ENCODE measurements around the gene VWF.

Gene VWF

GRCh38 chr12:6056406-6057240, 67.8 kb downstream of the VWF start:
- DNase-seq, result no peak

- no peak for DNase-seq
These were observed 70.9 kb downstream of the VWF start for GRCh38 chr12:6053541-6053940.

DNA sequence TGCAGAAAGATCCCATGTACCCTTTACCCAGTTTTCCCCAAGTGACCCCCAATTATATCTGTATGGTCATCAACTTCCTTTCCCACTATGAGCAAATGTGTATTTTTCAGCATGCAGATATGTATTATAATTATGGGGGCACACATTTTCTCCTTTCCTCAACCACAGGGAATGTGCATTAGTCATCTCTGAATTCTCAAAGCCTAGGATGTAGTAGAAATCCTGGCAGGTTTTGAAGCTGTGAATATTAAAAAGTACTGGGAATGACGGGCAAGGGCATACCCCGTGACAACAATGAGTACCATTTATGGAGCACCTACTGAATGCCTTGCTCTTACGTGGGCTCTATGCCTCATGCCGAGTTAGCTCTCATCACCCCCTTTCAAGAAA, 71.5 kb downstream of the VWF start:
- no peak for DNase-seq

DNA sequence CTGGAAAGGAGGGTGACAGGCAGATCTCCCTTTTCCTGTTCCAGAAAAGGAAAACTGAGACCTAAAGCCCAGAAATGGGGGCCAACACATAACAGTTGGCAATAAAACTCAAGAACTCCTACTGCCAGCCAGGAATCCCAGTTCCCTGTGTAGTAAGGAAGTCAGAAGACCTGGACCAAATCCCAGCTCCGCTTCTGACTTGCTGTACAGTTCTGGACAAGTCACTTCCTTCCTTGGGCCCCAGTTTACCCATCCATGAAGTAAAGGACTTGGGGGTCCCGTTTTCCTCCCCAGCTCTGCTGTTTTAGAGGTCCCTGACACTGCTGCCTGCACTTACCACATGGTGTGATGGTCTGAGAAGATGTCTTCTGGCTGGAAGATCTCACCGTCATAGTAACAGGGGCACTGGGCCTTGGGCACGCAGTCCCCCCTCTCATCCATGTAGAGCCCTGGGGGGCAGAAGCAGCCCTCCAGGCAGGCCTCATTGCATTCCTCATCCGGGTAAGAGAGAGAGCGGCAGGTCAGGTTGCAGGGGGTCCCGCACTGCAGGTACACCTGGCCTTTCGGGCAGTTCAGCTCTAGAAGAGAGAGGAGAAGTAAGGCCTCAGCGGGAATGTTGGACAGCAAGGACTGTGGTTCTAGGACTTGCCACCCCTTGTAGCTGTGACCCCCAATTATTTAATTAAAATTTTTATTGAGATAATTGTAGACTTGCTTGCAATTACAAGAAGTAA, 72.1 kb downstream of the VWF start:
- no peak for DNase-seq

GRCh38 chr12:6049992-6050391, 74.5 kb downstream of the VWF start:
- no peak for DNase-seq

DNA sequence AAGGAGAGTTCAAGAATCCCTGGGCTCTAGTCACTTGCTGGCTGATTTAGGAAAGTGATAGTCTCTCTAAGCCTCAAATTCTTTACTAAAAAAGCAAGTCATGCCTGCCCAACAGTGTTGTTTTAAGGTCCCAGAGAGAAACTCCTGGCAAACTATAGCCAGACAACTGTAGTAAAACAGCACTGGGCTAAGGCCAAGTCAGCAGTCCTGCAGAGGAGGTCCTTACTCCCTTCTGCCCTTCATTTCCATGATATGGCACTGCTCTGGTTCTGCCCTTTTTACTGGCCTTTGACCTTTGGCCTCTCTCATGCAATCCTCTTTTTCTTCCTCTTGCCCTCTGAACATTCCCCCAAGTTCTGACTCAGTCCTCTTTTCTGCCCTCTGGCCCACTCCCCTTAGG, 74.9 kb downstream of the VWF start:
- no peak for DNase-seq

GRCh38 chr12:6047249-6048237, 76.9 kb downstream of the VWF start:
- no peak for DNase-seq

DNA sequence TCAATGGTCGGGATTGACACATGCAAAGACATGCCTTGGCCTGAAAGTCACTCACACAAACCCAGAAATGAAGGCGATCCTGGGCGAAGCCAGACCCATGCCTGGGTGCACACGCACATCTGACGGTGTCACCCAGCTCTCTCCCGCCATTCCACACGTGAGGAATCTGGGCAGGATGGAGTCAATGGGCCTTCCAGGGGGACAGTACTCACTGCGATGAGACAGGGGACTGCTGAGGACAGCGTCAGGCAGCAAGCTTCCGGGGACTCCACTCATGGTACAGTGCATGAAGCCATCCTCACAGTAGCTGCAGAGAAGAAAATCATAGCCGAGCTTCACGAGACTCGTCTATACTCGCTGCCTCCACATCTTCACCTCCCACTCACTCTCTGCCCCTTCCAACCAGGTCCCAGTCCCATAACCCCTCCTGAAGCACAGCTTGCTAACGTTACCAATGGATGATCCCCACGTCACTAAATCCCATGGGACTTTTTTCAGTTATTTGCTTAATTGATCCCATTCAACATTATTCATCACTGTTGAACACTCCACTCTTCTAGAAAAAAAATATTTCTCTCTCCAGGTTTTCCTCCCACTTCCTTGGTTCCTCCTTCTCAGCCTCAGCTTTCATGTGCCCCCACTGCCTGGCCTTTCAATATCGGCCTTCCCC, 77.8 kb downstream of the VWF start:
- no peak for DNase-seq

GRCh38 chr12:6045438-6045837, 79.0 kb downstream of the VWF start:
- no peak for DNase-seq

- no peak for DNase-seq
These were observed 80.4 kb downstream of the VWF start for GRCh38 chr12:6044082-6044481.

DNA sequence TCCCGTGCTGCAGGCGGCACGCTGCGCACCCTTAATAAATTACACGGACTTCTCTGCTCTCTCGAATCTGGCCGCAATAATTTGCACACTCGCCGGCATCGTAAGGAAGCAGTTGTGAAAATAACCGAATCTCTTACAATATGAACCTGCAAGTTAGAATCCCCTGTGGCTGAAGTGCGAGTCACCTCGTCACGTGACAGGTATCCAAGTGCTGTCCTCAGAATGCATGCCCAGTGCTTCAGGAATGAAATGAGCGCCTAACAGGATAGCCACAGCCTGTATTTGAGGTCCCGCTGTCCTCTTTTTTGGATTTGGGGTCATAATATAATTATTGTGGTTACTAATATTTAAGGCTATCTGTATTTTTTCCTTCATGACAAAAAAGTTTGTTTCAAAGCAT, 82.0 kb downstream of the VWF start:
- no peak for DNase-seq

- no peak for DNase-seq
These were observed 82.6 kb downstream of the VWF start for GRCh38 chr12:6041891-6042290.

DNA sequence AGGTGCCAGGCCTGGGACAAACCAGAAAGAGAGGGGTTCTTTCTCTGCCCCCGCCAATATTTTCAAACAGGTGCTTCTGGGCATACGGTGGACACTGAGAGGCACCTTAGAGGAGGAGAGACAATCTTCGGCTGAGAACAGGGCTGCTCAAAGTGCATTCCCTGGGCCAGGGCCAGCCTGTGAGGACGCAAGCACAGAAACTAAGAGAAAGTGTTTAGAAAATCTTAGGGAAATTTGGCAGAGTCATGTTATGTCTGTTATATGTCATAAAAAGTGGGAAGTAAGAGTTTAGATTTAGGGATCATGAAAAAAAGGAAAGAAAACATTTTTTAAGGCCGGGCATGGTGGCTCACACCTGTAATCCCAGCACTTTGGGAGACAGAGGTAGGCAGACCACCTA, 83.7 kb downstream of the VWF start:
- DNase-seq, result no peak

GRCh38 chr12:6039894-6040601, 84.4 kb downstream of the VWF start:
- DNase-seq, result peak in 1 of 2 experiments; percentile 71

- DNase-seq, result peak; percentile 39 to 66
These were observed 86.3 kb downstream of the VWF start for GRCh38 chr12:6038160-6038559.

GRCh38 chr12:6037459-6037858, 87.0 kb downstream of the VWF start:
- no peak for DNase-seq

DNA sequence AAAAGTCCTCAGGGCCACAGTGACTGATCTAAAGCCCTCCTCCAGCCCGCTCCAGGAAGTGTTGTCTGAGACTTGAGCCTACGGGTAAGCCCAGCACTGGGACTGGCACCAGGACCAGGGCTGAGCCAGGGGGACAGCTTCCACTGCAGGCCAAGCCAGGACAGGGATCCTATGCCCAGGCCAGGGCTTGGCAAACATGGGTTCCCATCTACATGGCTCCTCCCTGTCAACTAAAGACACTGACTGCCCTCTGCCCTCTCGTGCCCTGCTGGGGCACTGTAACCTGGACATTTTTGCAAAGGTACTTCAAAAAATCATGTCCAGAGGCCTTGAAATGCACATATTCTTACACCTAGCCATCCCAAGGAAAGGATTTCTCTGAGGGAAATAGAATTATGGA, 88.0 kb downstream of the VWF start:
- DNase-seq, result no peak

DNA sequence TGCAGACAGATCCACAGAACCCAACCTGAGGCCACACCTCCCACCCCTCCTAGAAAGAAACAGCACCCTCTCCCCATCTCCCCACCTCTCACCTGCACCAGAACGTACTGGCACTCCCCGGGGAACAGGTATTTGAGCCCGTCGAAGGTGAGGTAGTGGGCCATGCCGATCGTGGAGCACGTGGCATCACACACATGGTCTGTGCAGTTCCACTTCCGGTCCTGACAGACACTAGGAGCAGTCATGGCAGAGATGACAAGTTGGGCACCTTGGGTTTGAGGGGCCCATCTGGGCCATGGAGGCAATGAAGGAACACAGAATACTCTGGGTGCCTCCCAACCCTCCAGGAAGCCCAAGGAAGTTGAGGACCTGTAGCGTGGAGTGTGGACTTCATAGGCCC, 89.9 kb downstream of the VWF start:
- no peak for DNase-seq

DNA sequence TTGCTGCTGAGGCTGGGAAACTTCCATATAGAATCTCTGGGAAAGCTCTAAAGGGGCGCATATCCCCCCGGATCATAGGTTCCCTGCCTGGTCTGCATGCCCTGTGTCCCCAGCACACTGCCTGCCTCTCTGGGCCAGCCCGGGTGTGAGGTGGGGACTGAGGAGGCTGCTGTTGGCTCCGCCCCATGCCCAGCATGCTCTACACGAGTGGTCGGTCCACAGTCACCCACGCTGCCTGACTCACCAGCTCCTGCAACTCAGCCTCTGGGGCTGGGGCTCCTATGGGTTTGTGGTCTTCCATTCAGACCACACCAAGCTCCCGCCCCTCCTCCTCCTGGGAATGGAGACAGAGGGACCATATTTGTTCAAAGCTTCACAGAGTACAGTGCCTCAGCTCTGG, 90.9 kb downstream of the VWF start:
- DNase-seq, result no peak

DNA sequence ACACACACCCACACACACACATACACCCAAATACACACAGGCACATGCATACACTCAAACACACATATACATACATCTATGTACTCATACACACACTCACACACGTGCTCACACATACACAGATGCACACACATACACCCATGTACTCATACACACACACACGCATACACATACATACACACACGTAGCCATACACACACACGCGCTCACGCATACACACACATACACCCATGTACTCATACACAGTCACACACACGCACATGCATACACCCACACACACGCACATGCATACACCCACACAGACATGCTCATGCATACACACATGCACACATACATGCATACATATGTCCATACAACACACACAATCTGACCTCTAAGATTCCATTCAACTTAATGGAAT, 91.7 kb downstream of the VWF start:
- no peak for DNase-seq

DNA sequence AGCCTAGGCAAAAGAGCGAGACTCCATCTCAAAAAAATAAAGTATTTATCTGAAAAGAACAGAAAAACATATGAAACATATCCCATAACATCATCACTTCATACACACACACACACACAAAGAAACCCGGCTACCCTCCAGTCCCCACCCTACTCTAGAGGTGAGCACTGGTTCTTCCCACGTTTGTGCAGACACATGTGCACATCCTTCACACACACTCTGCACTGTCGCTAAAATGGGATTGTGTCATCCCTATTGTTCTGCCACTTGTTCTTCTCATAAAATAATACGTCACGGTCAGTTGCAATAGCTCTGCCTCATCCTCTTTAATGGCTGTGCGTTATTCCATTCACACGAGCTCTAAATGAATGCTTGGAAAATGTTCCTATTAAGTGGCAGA, 93.5 kb downstream of the VWF start:
- DNase-seq, result no peak

DNA sequence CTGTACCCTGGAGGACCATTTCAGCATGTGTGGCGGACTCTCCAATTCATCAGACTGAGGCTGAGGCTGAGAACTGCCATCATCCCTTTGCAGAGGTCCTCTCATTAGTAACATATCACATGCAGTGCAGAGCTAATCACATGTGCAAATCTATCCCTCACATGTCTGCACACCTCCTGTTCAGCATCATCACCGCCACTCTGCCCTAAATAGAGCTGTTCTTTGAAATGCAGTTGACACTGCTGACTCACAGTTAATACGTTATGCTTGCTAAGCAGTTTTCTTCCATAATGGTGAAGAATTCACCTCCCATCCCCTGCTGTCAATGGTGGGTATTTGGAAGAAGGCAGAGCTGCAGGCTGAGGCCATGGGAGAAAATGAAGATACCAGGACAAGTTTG, 94.4 kb downstream of the VWF start:
- no peak for DNase-seq
